Heart left ventricle (tissue), 16 donors: ENCODE data around the gene BBX. TPM values are rescaled to one million over a fixed set of nuclear protein-coding genes. Genes with fewer than 3 reads are reported as not detected.

ENCODE experiments used
- ATAC-seq, 4 donors: fragments of 200-7000 bp; cut with Tn5 transposase; one replicate each; pipeline ENCODE4 v1.9.1; 2020 to 2022; ENCODE audit warnings: moderate library complexity in 4 of 4, mild to moderate bottlenecking in 3 of 4, moderate number of reproducible peaks in 1 of 4
- DNase-seq, 5 donors: peaks; one replicate each; pipeline ENCODE4 v3.0.0-alpha.2; 2020
- H3K27ac ChIP-seq, 12 donors: fragments of 200-600 bp; sonication (generic) in 4 of 12; one replicate each; pipeline versions ENCODE4 v1.5.0 to v1.8.0; 2016 to 2022; ENCODE audit warnings: mild to moderate bottlenecking in 2 of 12
- H3K27me3 ChIP-seq, 9 donors: fragments of 200-600 bp; sonication (generic) in 2 of 9; one replicate each; pipeline versions ENCODE4 v1.5.1 to v1.8.0; 2016 to 2022; ENCODE audit warnings: mild to moderate bottlenecking in 3 of 9
- H3K36me3 ChIP-seq, 9 donors: fragments of 200-600 bp; sonication (generic) in 2 of 9; one replicate each; pipeline versions ENCODE4 v1.5.0 to v1.8.0; 2018 to 2022; ENCODE audit warnings: mild to moderate bottlenecking in 2 of 9
- H3K4me1 ChIP-seq, 12 donors: fragments of 200-600 bp; sonication (generic) in 4 of 12; one replicate each; pipeline versions ENCODE4 v1.5.0 to v1.8.0; 2016 to 2022; ENCODE audit warnings: mild to moderate bottlenecking in 3 of 12
- H3K4me3 ChIP-seq, 12 donors: fragments of 200-600 bp; sonication (generic) in 4 of 12; one replicate each; pipeline versions ENCODE4 v1.5.0 to v1.8.0; 2017 to 2022; ENCODE audit warnings: mild to moderate bottlenecking in 9 of 12, moderate library complexity in 4 of 12
- H3K9me3 ChIP-seq, 12 donors: fragments of 200-600 bp; sonication (generic) in 4 of 12; one replicate each; pipeline versions ENCODE4 v1.5.0 to v1.8.0; 2016 to 2022; ENCODE audit warnings: mild to moderate bottlenecking in 1 of 12
- CTCF ChIP-seq, 12 donors: fragments of 200-600 bp; sonication (generic) in 4 of 12; IDR thresholded peaks; one replicate each; pipeline versions ENCODE4 v1.5.0 to v1.8.0; 2018 to 2022; ENCODE audit warnings: antibody characterized with exemption in 12 of 12, mild to moderate bottlenecking in 5 of 12
- POLR2A ChIP-seq, 2 donors: fragments of 450-650 bp; IDR thresholded peaks; one replicate each; pipeline ENCODE4 v1.6.1; 2017; ENCODE audit warnings: antibody characterized with exemption in 2 of 2, mild to moderate bottlenecking in 2 of 2, moderate library complexity in 2 of 2
- WGBS, 4 donors: extraction: QIAGEN DNeasy Blood & Tissue Kit in 2 of 4; methylation state at CpG; one replicate each; pipeline versions ENCODE4 v1.1.5 to v1.1.7; 2013 to 2018; 5-methylcytosine and 5-hydroxymethylcytosine counted together
- intact Hi-C, 10 donors: fragments of 100-400 bp; cut with DNase I; formaldehyde crosslinking; loops; one replicate each; pipeline versions ENCODE4 v1.11.1 to v1.14.2; 2022
- polyA plus RNA-seq, 2 donors: library from polyadenylated mRNA; stranded (reverse); fragments of 200-250 nt; gene quantifications; one replicate each; pipeline ENCODE4 v1.2.3, GENCODE V29; 2013
- total RNA-seq, 9 donors: library from RNA; depleted of rRNA in 2 of 9; stranded (reverse); fragments of >200 nt in 2 of 9; fragmentation: NEBNext Ultra II Directional in 3 of 9; extraction: Animal tissue kit (Norgen Biotek cat#: 25700) in 3 of 9; gene quantifications; one replicate each; pipeline versions ENCODE4 v1.1.0 to v1.2.4, GENCODE V29; 2016 to 2023
- donor health status: ischemic (EF 13 %, LVEDD 7.1; RV severe dilation, severe dysfunction).
- donor health status: healthy with polysubstance abuse.
- donor health status: DM: no; HTN: yes; CAD: no.
- donor health status: DM: no; HTN: no; CAD: no.
- donor health status: ischemic (EF 25% LVEDD 6.9; RV normal size, moderate dysfunction).
- donor health status: ischemic (EF 25% LVEDD 5.7; RV mildly dilated, moderate dysfunction).
- donor health status: healthy.
- donor health status: DM: yes; HTN: yes; CAD: no.
- donor health status: ischemic (EF 35%, LVEDD 5.7; RV mildly dilated, moderate dysfunction).
- donor health status: nonischemic (EF 11% LVEDD 7.7; RV severe dilation, severe dysfunction).
- donor health status: DM: yes; HTN: yes; CAD: no.
- donor health status: PGD.
- donor health status: ischemic (EF 29% LVEDD 5.4; RV normal size, mild dysfunction).
- donor health status: nonischemic (EF 23%, LVEDD 6.1; RV moderate dilation, normal function).

Gene BBX
- total and polyA plus RNA-seq, 11 donors, result 9.1 to 60.5 (median 46.8) TPM

- TF ChIP-seq POLR2A (IDR thresholded peaks at IDR 0.05) (no peak), CTCF (IDR thresholded peaks at IDR 0.05) (peak in 11 of 12 donors; percentile 46 to 71 (median 59))
- WGBS, 4 donors, result 60 to 64% (median 62%) methylated on average over 2 of the region's 2 CpGs
- Histone ChIP-seq H3K4me1 (peaks cover 0 to 32% (median 18%) of the 10 kb centered on the region in 12 donors), H3K27ac (no peak overlapping the region), H3K27me3 (no peaks in the 10 kb centered on the region), H3K4me3 (no peak overlapping the region), H3K36me3 (no peaks in the 10 kb centered on the region), H3K9me3 (no peaks in the 10 kb centered on the region)
- intact Hi-C loops, result loop anchor here in 8 of 10 donors (2.0 to 10.0 kb wide), 12 partner anchors 62 to 442 kb away; no protein-coding TSS in a partner anchor
- peak in 1 of 4 donors; percentile 59 for ATAC-seq
- DNase-seq, result no peak
Observed at GRCh38 chr3:107676469-107677309, 153.9 kb downstream of the BBX start.

DNA sequence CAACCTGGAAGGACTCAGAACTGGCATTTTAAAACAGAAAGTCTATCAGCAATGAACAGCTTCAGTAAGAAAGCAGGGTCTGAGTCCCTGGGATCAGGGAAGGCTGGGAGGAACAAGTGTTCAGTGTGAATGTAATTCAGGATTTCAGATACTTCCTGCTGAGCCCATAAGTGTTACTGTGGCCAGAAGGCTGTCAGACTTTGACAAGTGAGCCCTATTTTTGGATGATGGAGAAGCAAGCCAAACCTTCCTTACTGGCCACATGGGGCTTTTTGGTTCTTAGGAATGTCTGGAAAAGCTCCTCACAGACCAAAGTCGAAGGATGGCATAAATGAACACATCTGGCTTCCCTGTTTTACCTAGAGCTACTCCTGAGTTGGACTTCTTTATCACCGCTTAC lies 157.2 kb downstream of the BBX start:
- H3K4me1 ChIP-seq, result peaks cover 0 to 61% (median 45%) of the 10 kb centered on the region in 12 donors
- ATAC-seq, result peak in 2 of 4 donors; percentile 50 to 62
- TF ChIP-seq POLR2A (IDR thresholded peaks at IDR 0.05) (no peak), CTCF (IDR thresholded peaks at IDR 0.05) (no peak)
- H3K9me3 ChIP-seq, result no peaks in the 10 kb centered on the region
- H3K27me3 ChIP-seq, result no peaks in the 10 kb centered on the region
- H3K36me3 ChIP-seq, result no peaks in the 10 kb centered on the region
- H3K4me3 ChIP-seq, result no peak overlapping the region
- 44 to 84% (median 69%) methylated on average over 2 of the region's 2 CpGs for WGBS, 4 donors
- peak overlapping the region in 2 of 12 donors; percentile 28 to 31 for H3K27ac ChIP-seq
- intact Hi-C loops, result loop anchor here (5.0 to 10.0 kb wide), 11 partner anchors 57 to 445 kb away; no protein-coding TSS in a partner anchor
- DNase-seq, result no peak

GRCh38 chr3:107680698-107681097 lies 157.9 kb downstream of the BBX start:
- Histone ChIP-seq H3K4me3 (no peak overlapping the region), H3K27ac (peak overlapping the region in 1 of 12 donors; percentile 59), H3K36me3 (no peaks in the 10 kb centered on the region), H3K4me1 (peaks cover 0 to 66% (median 48%) of the 10 kb centered on the region in 12 donors), H3K9me3 (no peaks in the 10 kb centered on the region), H3K27me3 (no peaks in the 10 kb centered on the region)
- intact Hi-C loops, result loop anchor here in 4 of 10 donors (5.0 to 10.0 kb wide), 4 partner anchors 57 to 164 kb away; no protein-coding TSS in a partner anchor
- 92 to 98% (median 93%) methylated on average over 2 of the region's 2 CpGs for WGBS, 4 donors
- ATAC-seq (no peak), DNase-seq (no peak)
- TF ChIP-seq CTCF (IDR thresholded peaks at IDR 0.05) (no peak), POLR2A (IDR thresholded peaks at IDR 0.05) (no peak)

DNA sequence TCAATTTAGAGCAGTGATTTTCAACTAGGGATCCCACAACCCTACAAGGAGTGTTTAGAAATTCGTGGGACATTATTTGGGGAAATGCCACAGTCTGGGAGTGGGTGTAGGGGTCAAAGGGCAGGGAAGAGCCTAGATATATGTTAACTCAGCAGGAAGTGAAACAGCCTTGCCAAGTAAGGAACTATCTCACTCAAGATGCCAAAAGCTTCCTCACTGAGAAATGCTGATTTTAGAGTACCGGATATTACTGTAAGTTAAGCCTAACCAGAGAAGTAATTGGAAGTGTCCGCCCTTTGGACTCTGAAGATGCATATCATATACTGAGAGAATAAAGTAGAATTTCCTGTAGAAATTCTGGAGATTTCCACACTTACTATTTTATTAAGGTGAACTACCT lies 158.6 kb downstream of the BBX start:
- H3K4me3 ChIP-seq, result no peak overlapping the region
- no peaks in the 10 kb centered on the region for H3K9me3 ChIP-seq
- peak overlapping the region in 2 of 12 donors; percentile 2 to 59 for H3K27ac ChIP-seq
- ATAC-seq (peak in 2 of 4 donors; percentile 26 to 53), DNase-seq (no peak)
- H3K36me3 ChIP-seq, result no peaks in the 10 kb centered on the region
- intact Hi-C loops, result loop anchor here in 4 of 10 donors (5.0 to 10.0 kb wide), 4 partner anchors 56 to 163 kb away; no protein-coding TSS in a partner anchor
- WGBS, 4 donors, result 72 to 80% (median 77%) methylated on average over 3 of the region's 3 CpGs
- peaks cover 0 to 69% (median 48%) of the 10 kb centered on the region in 12 donors for H3K4me1 ChIP-seq
- TF ChIP-seq POLR2A (IDR thresholded peaks at IDR 0.05) (no peak), CTCF (IDR thresholded peaks at IDR 0.05) (no peak)
- no peaks in the 10 kb centered on the region for H3K27me3 ChIP-seq
